GM21825 (cell line): Measurements from ENCODE around the gene FAM13B.
A peak's percentile ranks its signal among the peaks of the same experiment; 100 is the strongest.
"Not testable (repeated sequence)": the region's sequence is repeated elsewhere in the genome, so short reads cannot be mapped to it uniquely, and the experiment has no call there.

ENCODE experiments used
- ATAC-seq: cut with Tn5 transposase; IDR thresholded peaks from one replicate; pipeline ENCODE4 v1.9.1; 2021; ENCODE audit warnings: mild to moderate bottlenecking, moderate library complexity; ENCODE audit not compliant: unreplicated experiment

FAM13B gene

DNA sequence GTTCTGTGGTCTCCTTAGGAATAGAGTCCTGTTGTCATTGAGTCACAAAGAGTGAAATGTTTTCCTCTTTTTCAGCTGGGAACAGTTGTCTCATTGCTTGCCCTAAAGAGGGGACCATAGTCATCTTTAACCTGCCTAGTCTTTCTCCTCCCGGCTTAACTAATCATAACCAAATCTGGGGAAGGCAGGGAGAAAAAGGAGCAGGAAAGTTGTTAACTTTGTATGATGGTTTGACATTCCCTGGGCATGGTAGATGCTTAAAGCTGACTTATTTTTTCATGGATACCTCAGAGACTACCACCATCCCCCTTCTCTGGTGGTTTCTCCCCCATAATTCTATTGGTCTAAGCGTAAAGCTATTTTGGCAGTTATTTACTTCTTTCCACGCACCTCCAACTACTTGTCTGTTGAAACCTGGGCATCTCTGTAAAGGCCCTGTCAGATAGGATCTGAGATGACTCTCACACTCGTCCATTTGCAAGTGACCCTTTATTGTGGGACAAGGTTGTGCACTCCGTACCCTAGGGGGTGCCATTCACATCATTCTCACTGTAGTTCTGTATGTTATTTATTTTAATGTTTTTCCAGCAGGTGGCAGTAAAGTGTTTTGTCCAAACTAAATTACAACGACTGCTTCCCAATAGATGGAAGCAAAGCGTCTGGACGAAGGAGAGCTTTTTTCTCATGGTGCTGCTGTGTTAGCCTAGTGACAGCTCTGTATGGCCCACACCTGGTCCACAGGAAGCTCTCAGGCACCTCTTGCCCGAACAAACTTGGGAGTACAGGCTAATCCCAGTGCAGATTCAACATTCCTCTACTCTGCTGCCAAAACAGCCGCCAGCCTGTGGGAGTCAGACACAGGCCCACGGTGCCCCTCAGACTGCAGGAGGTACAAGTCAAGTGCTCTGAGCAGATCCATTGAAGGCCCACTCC is 3.0 kb upstream of the FAM13B start:
- ATAC-seq: peak; percentile 31

DNA sequence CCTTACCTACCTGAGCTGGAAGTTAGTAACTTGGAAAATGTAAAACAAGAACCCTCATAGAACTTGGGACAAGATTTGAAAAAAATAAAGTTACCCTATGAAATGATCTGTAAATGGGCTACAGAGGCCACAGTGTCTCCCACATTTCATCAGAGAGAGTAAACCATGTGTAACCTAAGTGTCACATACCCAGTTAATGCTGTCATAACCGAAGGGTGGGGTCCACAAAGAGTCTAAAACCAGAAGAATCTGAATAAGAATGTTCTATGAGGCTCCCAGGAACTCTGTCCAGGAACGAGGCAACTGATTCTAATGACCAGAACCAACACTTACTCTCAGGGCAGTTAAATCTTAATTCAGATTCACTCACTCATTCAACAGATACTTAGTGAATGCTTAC is 1.0 kb upstream of the FAM13B start:
- ATAC-seq: no peak

DNA sequence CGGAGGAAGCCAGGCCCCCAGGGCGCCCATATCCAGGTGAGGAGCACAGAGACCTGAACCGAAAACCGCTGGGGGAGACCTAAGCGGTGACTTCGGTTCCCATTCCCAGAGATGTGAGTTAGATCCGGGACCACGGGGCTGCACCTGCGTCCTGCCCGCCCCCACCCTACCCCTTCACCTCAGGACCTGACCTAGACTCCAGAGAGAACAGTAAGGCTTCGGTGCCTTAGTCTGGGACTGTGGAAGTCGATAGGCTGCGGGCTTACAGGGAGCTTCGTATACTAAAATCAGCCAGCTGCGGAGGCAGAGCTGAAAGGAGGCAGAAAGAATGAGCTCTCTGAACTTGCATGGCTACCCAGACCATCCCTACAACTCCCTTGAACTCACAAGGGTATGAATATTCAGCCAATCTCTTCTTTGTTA is 518 bp upstream of the FAM13B start:
- ATAC-seq: no peak

DNA sequence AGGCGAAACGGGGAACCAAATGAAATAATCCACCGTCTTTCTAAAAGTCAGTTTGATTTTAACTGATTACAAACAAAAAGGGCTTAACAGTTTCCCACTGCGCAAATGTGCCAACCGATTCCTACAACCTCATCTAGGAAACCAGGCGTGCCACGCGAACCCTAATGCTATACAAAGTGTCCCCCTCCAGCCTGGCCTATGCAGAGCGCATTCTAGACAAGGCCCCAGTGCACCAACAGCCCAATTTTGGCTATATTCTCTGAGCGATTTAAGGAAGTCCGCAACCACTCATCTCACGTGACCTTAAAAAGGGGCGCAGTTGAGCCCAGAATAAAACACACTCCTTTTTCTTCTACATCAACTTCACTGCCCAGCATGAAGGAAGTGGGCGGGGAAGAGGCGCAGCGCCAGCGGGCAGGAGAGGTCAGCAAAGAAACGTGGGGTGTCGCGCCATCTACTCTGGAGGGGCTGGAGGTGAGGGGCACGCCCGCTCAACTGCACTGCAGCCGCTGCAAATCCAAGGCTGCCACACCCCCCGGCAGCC is 779 bp downstream of the FAM13B start:
- peak; percentile 37 for ATAC-seq

DNA sequence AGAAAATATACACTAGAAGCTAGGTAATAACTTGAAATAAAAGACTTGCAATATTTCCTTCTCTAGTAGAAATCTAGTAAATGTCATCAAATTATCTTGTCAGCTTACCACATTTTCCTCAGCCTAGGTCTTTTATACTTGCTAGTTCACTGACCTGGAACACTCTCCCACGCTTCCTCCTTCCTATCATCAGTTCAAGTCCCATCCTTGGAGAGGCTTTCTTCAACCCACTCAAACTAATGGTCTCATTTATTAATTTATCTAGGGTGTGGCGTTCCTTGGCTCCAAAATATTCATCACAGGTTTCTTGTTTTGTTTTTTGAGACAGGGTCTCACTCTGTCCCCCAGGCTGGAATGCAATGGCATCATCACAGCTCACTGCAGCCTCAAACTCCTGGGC is 2.9 kb downstream of the FAM13B start:
- no peak for ATAC-seq

DNA sequence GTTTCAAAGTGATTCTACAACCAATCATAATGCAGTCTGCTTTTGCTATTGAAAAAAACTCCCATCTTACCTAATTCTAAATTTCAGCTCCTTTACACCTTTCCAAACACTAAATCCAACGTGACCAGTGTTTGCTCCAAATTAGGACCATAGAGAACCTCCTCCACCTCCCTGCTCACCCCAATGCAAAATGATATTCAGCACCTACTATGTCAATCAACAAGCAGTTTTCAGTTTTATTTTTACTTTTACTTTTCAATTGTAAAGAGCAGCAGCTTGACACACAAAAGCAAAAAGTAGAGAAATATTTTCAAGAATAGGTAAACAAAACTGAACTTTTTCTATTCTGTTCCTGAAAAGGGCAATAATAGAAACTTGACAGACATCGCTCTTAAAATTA is 3.4 kb downstream of the FAM13B start:
- no peak for ATAC-seq

DNA sequence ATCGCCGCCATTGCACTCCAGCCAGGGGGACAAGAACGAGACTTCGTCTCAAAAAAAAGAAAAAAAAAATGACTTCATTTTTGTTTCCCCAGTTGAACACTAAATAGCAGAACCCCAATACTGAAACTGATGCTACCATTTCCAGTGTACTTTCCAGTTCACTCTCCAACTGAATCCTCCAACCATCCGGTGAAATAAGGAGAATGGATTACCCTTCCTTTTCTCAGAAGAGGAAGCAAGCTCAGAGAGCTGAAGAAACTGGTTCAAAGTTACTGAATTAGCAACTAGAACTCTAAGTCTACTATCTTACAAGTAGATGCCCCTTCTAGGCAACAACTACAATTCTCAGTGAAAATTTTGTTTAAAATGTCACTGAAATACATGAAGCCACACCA is 3.9 kb downstream of the FAM13B start:
- ATAC-seq: no peak

DNA sequence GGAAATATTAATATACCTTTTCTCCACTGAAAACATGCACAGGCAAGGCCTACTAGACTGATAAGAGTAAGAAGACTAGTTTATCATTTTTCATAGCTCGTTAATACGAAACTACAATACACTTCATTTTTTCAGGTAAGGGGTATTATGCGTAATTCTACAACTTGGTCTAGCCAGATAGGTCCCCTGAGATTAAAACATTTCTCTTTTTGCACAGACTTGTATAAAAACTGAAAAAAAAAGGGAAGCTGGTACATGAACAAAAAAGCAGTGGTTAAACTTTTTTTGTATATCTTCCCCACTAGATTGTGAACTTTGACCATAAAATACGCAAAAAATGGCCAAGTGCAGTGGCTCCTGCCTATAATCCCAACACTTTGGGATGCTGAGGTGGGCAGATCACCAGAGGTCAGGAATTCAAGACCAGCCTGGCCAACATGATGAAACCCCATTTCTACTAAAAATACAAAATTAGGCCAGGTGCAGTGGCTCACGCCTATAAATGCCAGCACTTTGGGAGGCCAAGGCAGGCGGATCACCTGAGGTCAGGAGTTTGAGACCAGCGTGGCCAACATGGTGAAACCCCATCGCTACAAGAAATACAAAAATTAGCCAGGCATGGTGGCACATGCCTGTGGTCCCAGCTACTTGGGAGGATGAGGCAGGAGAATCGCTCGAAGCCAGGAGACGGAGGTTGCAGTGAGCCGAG is 4.5 kb downstream of the FAM13B start:
- ATAC-seq: not testable (repeated sequence)

DNA sequence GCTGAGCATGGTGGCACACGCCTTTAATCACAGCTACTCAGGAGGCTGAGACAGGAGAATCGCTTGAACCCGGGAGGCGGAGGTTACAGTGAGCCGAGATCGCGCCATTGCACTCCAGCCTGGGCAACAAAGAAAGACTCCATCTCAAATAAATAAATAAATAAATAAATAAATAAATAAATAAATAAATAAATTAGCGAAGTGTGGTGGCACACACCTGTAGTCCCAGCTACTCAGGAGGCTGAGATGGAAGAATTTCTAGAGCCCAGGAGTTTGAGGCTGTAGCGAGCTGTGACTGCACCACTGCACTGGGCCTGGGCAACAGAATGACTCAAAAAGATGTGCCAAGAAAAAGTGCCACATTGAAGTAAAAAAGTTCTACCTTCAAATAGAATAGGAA is 6.1 kb downstream of the FAM13B start:
- not testable (repeated sequence) for ATAC-seq

DNA sequence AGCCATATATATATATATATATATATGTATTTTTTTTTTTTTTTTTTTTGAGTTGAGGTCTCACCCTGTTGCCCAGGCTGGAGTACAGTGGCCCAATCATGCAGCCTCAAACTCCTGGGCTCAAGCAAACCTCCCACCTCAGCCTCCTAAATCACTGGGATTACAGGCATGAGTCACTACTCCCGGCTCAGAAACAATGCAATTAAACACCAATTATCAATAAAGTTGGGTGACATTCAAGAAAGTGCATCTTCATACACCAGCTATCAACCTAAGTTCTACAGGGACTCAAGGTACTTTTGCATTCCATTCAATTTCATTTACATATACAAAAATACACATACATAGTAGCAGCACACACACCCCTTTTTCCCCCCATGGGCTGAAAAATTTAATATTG is 7.6 kb downstream of the FAM13B start:
- no peak for ATAC-seq

DNA sequence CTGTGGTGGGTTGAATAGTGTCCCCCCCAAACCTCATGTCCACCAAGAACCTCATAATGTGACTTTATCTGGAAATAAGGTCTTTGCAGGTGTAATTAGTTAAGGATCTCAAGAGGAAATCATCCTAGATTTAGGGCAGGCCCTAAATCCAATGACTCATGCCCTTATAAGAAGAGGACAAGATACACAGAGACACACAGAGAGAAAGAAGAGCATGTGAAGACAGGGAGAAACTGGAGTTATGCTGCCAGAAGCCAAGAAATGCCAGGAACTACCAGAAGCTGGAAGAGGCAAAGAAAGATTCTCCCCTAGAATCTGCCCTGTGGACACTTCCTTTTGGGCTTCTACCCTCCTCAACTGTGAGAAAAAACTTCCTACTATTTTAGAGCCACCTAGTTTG is 8.8 kb downstream of the FAM13B start:
- ATAC-seq: no peak

DNA sequence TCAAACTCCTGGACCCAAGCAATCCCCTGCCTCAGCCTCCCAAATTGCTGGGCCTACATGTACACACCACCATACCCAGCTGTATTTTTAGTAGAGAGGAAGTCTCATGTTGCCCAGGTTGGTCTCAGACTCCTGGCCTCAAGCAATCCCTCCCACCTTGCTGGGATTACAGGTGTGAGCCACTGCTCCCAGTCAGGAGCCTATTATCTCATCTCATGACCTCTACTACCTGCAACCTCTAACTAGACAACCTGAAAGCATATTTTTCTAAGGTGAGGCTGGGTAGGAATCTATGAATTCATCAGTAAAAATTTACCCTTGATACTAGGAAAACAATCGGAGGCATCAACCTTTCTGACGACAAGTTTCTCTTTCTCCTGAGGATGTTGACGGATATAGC is 10.0 kb downstream of the FAM13B start:
- no peak for ATAC-seq

DNA sequence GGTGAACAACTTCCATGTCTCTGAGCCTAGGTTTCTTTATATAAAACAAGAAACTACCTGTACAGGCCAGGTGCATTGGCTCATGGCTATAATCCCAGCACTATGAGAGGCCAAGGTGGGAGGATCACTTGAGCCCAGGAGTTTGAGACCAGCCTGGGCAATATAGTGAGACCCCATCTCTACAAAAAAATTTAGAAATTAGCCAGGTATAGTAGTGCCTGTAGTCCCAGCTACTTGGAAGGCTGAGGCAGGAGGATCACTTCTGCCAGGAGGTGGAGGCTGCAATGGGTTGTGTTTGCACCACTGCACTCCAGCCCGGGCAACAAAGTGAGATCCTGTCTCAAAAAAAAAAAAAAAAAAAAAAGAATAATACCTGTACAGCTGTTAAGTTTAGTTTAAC is 11.1 kb downstream of the FAM13B start:
- ATAC-seq: no peak

DNA sequence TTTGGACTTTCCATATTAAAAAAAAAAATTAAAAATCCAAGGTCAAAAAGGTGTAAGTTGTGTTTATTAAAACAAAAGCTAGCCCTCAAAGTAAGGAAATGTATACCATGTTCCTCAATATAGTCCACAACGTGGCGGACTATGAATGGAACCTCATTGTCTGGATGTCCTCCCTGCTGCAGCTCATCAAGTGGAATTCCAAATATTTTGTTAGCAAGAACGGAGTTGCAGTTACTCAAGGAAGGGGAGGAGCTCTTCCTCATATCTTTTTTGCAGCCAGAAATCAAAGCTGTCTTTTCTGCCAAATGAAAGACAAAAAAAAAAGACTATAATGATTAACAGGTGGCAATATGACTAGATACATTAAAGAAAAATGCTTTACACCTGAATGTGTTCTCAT is 14.0 kb downstream of the FAM13B start:
- no peak for ATAC-seq

DNA sequence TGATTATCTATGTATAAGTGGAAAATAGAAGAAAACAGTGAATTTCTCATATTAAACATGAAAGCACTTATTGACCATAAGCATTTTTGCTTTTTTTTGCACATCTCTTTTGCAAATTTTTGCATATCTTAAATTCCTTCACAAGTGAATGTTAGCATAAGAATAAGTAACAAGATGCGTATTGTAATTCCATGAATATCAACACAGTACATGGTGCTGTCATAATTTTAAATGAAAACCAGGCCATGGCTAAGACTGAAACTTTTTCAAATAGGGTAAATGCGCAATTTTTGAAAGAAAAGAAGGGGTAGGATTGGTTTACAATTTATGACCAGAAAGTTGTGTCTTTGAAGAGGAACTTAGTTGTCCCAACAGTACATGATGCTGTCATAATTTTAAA is 17.0 kb downstream of the FAM13B start:
- ATAC-seq: no peak

DNA sequence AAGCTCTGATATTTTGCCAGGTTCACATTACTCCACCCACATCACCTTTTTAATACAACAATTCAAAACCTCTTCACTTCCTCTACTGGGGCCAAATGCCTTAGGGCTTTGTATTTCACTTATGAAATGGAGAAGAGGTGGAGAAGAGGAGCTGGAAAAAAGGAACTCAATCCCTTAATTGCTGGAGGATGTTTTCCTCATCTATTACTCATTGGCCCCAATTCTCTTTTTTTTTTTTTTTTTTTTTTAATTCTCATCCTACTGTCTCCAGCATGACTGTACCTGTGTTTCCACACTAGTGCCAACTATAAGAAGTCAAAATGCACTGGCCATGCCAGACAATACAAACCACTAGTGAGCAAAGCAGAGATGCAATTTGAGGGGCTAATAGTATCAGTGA is 20.9 kb downstream of the FAM13B start:
- ATAC-seq: no peak

DNA sequence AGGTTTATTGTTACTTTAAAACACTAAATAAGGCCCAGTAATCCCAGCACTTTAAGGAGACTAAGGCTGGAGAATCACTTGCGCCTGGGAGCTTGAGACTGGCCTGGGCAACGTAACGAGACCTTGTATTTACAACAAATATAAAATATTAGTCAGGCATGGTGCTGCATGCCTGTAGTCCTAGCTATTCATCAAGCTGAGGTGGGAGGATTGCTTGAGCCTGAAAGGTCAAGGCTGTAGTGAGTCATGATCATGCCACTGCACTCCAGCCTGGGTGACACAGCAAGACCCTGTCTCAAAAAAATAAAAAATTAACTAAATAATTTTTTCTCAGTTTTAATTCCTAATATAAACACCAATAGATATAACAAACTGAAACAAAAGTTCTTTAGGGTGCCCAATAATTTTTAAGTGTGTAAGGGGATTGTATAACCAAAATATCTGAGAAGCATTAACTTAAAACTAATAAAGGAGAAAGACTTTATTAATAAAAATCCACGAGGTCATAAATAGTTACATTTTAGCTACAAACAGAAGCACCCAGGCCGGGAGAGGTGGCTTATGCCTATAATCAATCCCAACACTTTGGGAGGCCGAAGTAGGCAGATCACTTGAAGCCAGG is 32.7 kb downstream of the FAM13B start:
- no peak for ATAC-seq

DNA sequence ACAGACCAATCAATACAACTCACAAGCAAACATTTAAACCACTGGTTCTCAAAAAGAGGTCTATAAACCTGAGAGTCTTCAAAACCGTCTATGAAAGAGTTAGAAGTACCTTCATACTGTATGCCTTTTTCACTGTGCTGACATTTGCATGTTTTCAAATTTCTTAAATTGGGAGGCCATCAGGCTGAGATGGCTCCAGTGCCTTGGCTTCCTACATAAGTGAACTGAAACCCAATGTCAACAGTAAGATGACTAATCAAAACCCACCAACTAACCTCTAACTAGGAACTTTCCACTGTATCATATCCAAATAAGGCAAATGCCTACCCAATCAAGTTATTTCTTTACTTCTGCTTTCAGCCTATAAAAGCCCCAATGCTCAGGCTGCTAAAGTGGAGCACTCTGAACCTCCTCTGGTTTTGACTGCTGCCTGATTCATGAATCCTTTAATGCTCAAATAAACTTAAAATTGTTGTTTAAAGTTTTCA is 35.1 kb downstream of the FAM13B start:
- no peak for ATAC-seq

DNA sequence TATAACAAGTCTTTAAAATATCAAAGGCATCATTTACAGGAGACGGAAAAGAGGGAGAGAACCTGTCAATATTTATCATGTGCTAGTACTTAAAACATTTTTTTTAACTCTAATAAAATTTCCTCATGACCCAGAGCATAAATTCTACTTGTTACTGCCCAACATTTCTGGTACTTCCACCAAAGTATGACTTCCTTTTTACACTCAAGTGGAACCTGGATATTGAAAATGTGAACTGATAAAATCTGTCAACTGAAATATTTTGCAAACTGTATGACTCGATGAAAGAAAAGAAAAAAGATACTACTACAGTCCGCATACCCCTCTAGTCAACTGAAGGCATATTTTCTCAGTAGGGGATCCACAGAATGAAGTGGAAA is 37.1 kb downstream of the FAM13B start:
- no peak for ATAC-seq

DNA sequence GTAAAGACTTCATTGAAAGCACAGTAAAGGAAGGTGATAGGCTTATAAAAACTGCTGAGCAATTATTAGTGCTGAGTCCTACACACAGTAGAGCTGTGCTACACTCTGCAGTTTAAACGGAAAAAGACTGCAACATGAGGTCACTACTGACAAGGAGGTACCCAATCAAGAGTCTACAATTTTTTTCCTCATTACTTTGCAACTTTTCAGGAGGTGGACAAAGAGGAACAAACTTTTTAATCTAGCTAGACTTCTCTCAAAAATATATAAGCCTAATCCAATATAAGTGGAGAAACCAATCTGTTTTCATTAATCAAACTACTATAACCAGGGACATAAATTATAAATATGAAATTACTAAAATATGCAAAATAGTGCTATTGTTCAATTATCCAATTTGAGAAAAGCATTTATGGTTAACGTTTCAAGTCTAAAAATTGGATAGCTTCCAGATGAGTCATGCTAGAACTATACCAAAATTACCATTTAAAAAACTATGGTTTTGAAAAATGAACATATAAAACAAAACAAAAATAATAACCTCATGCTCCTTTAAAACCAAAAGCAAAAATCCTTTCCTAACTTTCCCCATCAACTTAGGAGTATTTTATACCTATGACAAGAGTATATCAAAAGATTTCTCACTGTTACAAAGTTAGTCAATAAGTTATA is 37.7 kb downstream of the FAM13B start:
- no peak for ATAC-seq

DNA sequence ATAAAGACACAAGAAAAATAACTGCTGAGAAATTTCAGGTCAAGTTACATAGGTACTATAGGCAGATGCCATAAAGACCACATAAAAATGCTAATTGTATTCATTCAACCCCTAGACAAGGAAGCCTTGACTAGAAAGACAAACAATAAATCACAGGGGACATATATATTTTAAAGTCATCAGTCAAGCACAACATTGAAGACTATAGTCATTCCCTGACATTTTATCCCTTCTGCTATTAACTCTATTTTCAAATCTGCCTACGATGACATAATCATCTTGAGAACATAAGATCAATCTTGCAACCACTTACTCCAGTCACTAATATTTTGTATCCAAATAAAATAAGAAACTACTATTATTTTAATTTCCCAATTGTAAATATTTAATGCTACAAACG is 38.3 kb downstream of the FAM13B start:
- no peak for ATAC-seq
